K562 (cell line): Measurements from ENCODE around the gene KRTAP19-3.

Experiments used
- BHLHE40 ChIP-seq: IDR thresholded peaks from 2 replicates; pipeline ENCODE4 v1.6.1; 2011; ENCODE audit warnings: low read length, improper control_type of control experiment
- BRD4 ChIP-seq: fragments of 200-600 bp; sonication (generic); IDR thresholded peaks from 2 replicates; pipeline ENCODE4 v1.6.1; 2017; ENCODE audit warnings: inconsistent platforms
- EZH2 ChIP-seq: IDR thresholded peaks from 2 replicates; pipeline ENCODE4 v1.6.1; 2012; ENCODE audit warnings: low read depth, mild to moderate bottlenecking, inconsistent platforms, low read length, borderline replicate concordance
- POLR2A ChIP-seq: fragments of 450-650 bp; conservative IDR thresholded peaks from 2 replicates; pipeline ENCODE4 v1.6.1; 2016
- ZNF121 ChIP-seq: sonication (generic); formaldehyde crosslinking; conservative IDR thresholded peaks from 2 replicates; pipeline ENCODE4 v1.8.0; 2022; ENCODE audit warnings: missing genetic modification reagents

DNA sequence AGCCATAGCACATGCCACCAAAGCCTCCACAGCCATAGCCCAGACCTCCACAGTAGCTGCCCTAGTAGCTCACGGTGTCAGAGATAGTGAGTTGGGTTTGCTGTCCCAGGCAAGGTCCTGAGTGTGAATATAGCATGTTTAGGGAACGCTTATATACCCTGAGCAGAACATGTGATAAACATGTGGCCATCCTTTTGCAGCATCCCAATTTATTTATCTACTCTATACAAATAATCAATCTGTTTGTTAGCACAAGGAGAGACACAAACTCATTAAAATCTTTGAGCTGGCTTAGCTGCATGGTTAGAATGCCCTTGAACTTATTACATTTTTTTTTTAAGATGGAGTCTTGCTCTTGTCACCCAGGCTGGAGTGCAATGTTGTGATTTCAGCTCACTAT is 4.5 kb downstream of the KRTAP19-3 start, which contains the start of gene KRTAP19-2:
- no peak for TF ChIP-seq ZNF121 (CRISPR knock-in tag)
- TF ChIP-seq EZH2, result no peak
- TF ChIP-seq POLR2A, result no peak
- no peak for TF ChIP-seq BRD4
- TF ChIP-seq BHLHE40, result no peak
